Measurements from ENCODE around the gene RASGRF2. TPM values are rescaled to one million over a fixed set of nuclear protein-coding genes. Genes with fewer than 3 reads are reported as not detected.

RASGRF2 gene
- total RNA-seq, 4 donors from 2014 or later = 3.6 to 6.3 (median 4.8) TPM

- TF ChIP-seq POLR2A (IDR thresholded peaks at IDR 0.05) = no peak
- TF ChIP-seq, protein P1, sequence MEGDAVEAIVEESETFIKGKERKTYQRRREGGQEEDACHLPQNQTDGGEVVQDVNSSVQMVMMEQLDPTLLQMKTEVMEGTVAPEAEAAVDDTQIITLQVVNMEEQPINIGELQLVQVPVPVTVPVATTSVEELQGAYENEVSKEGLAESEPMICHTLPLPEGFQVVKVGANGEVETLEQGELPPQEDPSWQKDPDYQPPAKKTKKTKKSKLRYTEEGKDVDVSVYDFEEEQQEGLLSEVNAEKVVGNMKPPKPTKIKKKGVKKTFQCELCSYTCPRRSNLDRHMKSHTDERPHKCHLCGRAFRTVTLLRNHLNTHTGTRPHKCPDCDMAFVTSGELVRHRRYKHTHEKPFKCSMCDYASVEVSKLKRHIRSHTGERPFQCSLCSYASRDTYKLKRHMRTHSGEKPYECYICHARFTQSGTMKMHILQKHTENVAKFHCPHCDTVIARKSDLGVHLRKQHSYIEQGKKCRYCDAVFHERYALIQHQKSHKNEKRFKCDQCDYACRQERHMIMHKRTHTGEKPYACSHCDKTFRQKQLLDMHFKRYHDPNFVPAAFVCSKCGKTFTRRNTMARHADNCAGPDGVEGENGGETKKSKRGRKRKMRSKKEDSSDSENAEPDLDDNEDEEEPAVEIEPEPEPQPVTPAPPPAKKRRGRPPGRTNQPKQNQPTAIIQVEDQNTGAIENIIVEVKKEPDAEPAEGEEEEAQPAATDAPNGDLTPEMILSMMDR (IDR thresholded peaks at IDR 0.05 in 4 of 5, conservative IDR thresholded peaks at IDR 0.05 in 1 of 5) = no peak
- intact Hi-C loops (cut with DNase I; ENCODE audit: low total_unique reads) = no loop called here
- ATAC-seq = no peak
Measured at GRCh38 chr5:80961376-80962281, 1.5 kb downstream of the RASGRF2 start.

GRCh38 chr5:80962630-80963520 is 2.7 kb downstream of the RASGRF2 start:
- Histone ChIP-seq H3K4me1 (no peaks in the 10 kb centered on the region), H3K27me3 (peaks cover 15 to 34% (median 21%) of the 10 kb centered on the region in 3 donors), H3K9me3 (no peaks in the 10 kb centered on the region), H3K36me3 (no peaks in the 10 kb centered on the region), H3K27ac (peak overlapping the region; percentile 45 to 78 (median 72)), H3K4me3 (peak overlapping the region in 3 of 4 donors; percentile 7 to 58 (median 17))
- DNase-seq (no peak), ATAC-seq (no peak)
- no peak for TF ChIP-seq POLR2A (IDR thresholded peaks at IDR 0.05)
- TF ChIP-seq, protein P1 (IDR thresholded peaks at IDR 0.05 in 4 of 5, conservative IDR thresholded peaks at IDR 0.05 in 1 of 5) = no peak
- in situ Hi-C loops (cut with MboI; ENCODE audit: low sequenced_read_pairs in 4 of 4) (no loop called here), intact Hi-C loops (cut with DNase I; ENCODE audit: low total_unique reads) (no loop called here)

More at GRCh38 chr5:80961376-80962281, 1.5 kb downstream of the RASGRF2 start:
- H3K9me3 ChIP-seq = no peaks in the 10 kb centered on the region
- no peaks in the 10 kb centered on the region for H3K4me1 ChIP-seq
- no peaks in the 10 kb centered on the region for H3K36me3 ChIP-seq
- in situ Hi-C loops (cut with MboI; ENCODE audit: low sequenced_read_pairs in 4 of 4) = no loop called here
- H3K27ac ChIP-seq = peak overlapping the region; percentile 56 to 78 (median 72)
- no peak for DNase-seq
- peak overlapping the region; percentile 46 to 58 (median 48) for H3K4me3 ChIP-seq
- peaks cover 23 to 38% (median 25%) of the 10 kb centered on the region in 3 donors for H3K27me3 ChIP-seq

DNA sequence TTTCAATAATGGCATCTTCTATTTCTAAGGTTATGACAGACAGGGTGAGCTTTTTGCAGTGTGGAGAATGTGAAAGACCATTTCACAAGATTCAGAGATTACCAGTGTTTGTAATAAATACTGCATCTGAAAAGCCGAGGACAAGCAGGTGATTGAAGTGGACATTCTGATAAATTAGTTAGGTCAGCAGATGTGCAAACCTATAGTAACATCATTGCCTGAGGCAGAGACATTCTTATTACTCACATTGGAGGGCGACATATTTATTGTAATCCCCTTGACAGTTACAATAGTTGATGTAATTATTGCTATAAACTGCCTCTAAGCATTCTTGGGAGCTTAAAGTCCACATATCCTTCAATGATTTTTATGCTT is 3.3 kb downstream of the RASGRF2 start:
- TF ChIP-seq, protein P1 (IDR thresholded peaks at IDR 0.05 in 4 of 5, conservative IDR thresholded peaks at IDR 0.05 in 1 of 5) = no peak
- TF ChIP-seq POLR2A (IDR thresholded peaks at IDR 0.05) = no peak
- DNase-seq (no peak), ATAC-seq (no peak)
- Histone ChIP-seq H3K27me3 (peaks cover 15 to 28% (median 21%) of the 10 kb centered on the region in 3 donors), H3K9me3 (no peaks in the 10 kb centered on the region), H3K4me3 (peak overlapping the region in 1 of 4 donors; percentile 58), H3K27ac (peak overlapping the region; percentile 45 to 78 (median 72)), H3K4me1 (no peaks in the 10 kb centered on the region), H3K36me3 (no peaks in the 10 kb centered on the region)
- intact Hi-C loops (cut with DNase I; ENCODE audit: low total_unique reads) (no loop called here), in situ Hi-C loops (cut with MboI; ENCODE audit: low sequenced_read_pairs in 4 of 4) (no loop called here)

DNA sequence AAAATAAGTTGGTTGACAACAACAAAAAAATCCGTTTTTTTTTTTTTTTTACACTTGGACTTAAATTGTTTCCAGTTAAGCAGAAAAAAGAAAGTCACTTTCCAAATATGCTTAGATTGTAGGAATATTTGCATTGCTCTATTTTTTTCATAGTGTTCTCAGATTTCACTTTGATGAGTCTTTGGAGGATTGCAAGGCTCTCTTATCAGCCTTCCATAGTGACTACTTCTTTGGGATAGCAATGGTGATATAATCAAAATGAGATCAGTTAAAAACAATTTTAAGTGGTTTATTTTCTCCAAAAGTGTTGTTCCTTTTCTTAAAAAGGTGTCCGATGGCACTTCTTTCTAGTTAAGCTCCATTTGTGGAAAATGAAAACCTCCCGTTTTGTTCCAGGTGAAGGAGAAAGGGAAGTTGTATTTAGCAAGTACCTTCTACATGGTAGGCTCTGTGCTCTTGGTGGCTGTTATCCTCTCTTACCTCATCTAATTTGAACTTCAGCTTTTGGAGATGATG is 3.9 kb downstream of the RASGRF2 start:
- Histone ChIP-seq H3K27ac (peak overlapping the region; percentile 34 to 78 (median 72)), H3K4me1 (no peaks in the 10 kb centered on the region), H3K27me3 (peaks cover 14 to 23% (median 20%) of the 10 kb centered on the region in 3 donors), H3K36me3 (no peaks in the 10 kb centered on the region), H3K4me3 (peak overlapping the region in 3 of 4 donors; percentile 3 to 58 (median 17)), H3K9me3 (no peaks in the 10 kb centered on the region)
- intact Hi-C loops (cut with DNase I; ENCODE audit: low total_unique reads) = no loop called here
- ATAC-seq = no peak
- DNase-seq = no peak
- TF ChIP-seq, protein P1 (IDR thresholded peaks at IDR 0.05 in 4 of 5, conservative IDR thresholded peaks at IDR 0.05 in 1 of 5) = no peak
- TF ChIP-seq POLR2A (IDR thresholded peaks at IDR 0.05) = no peak
- in situ Hi-C loops (cut with MboI; ENCODE audit: low sequenced_read_pairs in 4 of 4) = no loop called here
